ENCODE measurements around the gene SUSD3.

GRCh38 chr9:93059011-93059714 lies 662 bp downstream of the SUSD3 start:
- TF ChIP-seq POLR2AphosphoS5 (IDR thresholded peaks at IDR 0.05; ENCODE audit: borderline replicate concordance, low read depth, low read length), result no peak
- TF ChIP-seq EZH2 (IDR thresholded peaks at IDR 0.05), result no peak
- no peak for TF ChIP-seq FOXP2 (optimal IDR thresholded peaks at IDR 0.05; ENCODE audit: control extremely low read depth, extremely low read length, insufficient read depth)
